Neutrophil (primary cell): ENCODE data around the gene TFAP2A.

Source experiments
- H3K27ac ChIP-seq: fragments of 200-600 bp; sonication (generic); 2 replicates; pipeline ENCODE4 v1.5.1; 2016; ENCODE audit warnings: mild to moderate bottlenecking, moderate library complexity
- H3K27me3 ChIP-seq: fragments of 200-600 bp; sonication (generic); 2 replicates; pipeline ENCODE4 v1.6.0; 2016; ENCODE audit warnings: mild to moderate bottlenecking
- H3K36me3 ChIP-seq: fragments of 200-600 bp; sonication (generic); 2 replicates; pipeline ENCODE4 v1.5.1; 2017
- H3K4me1 ChIP-seq, 2 experiments: fragments of 200-600 bp in 1 of 2; sonication (generic) in 1 of 2; 1 replicate in 1 of 2; 2 replicates in 1 of 2; pipeline versions ENCODE4 v1.5.1 to v1.6.1; 2013 to 2016; ENCODE audit warnings: low read depth in 1 of 2, low read length in 1 of 2, mild to moderate bottlenecking in 1 of 2, moderate library complexity in 1 of 2; ENCODE audit not compliant: control insufficient read depth in 1 of 2, insufficient read depth in 1 of 2
- H3K4me3 ChIP-seq, 2 experiments: fragments of 200-600 bp in 1 of 2; sonication (generic) in 1 of 2; 1 replicate in 1 of 2; 2 replicates in 1 of 2; pipeline ENCODE4 v1.5.1; 2013 to 2016; ENCODE audit warnings: low read depth in 1 of 2, low read length in 1 of 2, mild to moderate bottlenecking in 1 of 2, moderate library complexity in 1 of 2
- H3K9me3 ChIP-seq: fragments of 200-600 bp; sonication (generic); 2 replicates; pipeline ENCODE4 v1.5.1; 2016
- CTCF ChIP-seq: fragments of 200-600 bp; sonication (generic); IDR thresholded peaks from 2 replicates; pipeline ENCODE4 v1.5.1; 2016; ENCODE audit warnings: antibody characterized with exemption

Gene TFAP2A

GRCh38 chr6:10383331-10384090, 31.4 kb downstream of the TFAP2A start:
- H3K4me3 ChIP-seq, result no peak overlapping the region
- H3K27ac ChIP-seq, result no peak overlapping the region
- peaks cover 0 to 4% of the 10 kb centered on the region in 2 experiments for H3K4me1 ChIP-seq
- TF ChIP-seq CTCF, result no peak
- peaks cover 98% of the 10 kb centered on the region for H3K27me3 ChIP-seq
- H3K9me3 ChIP-seq, result no peaks in the 10 kb centered on the region
- no peaks in the 10 kb centered on the region for H3K36me3 ChIP-seq

GRCh38 chr6:10382728-10383330, 32.0 kb downstream of the TFAP2A start:
- Histone ChIP-seq H3K4me3 (no peak overlapping the region), H3K9me3 (no peaks in the 10 kb centered on the region), H3K27me3 (peaks cover 98% of the 10 kb centered on the region), H3K27ac (no peak overlapping the region), H3K4me1 (peaks cover 0 to 4% of the 10 kb centered on the region in 2 experiments), H3K36me3 (no peaks in the 10 kb centered on the region)
- TF ChIP-seq CTCF, result no peak

GRCh38 chr6:10382322-10382721, 32.6 kb downstream of the TFAP2A start:
- H3K9me3 ChIP-seq, result no peaks in the 10 kb centered on the region
- no peak overlapping the region for H3K27ac ChIP-seq
- H3K4me1 ChIP-seq, result peaks cover 0 to 4% of the 10 kb centered on the region in 2 experiments
- H3K27me3 ChIP-seq, result peaks cover 98% of the 10 kb centered on the region
- H3K4me3 ChIP-seq, result no peak overlapping the region
- no peaks in the 10 kb centered on the region for H3K36me3 ChIP-seq
- TF ChIP-seq CTCF, result no peak

- H3K4me3 ChIP-seq, result no peak overlapping the region
- no peak for TF ChIP-seq CTCF
- no peak overlapping the region for H3K27ac ChIP-seq
- H3K9me3 ChIP-seq, result no peaks in the 10 kb centered on the region
- no peaks in the 10 kb centered on the region for H3K36me3 ChIP-seq
- H3K4me1 ChIP-seq, result peaks cover 0 to 4% of the 10 kb centered on the region in 2 experiments
- peaks cover 98% of the 10 kb centered on the region for H3K27me3 ChIP-seq
Observed at GRCh38 chr6:10381830-10382208, 33.1 kb downstream of the TFAP2A start.

- H3K27me3 ChIP-seq, result peaks cover 95% of the 10 kb centered on the region
- TF ChIP-seq CTCF, result no peak
- no peak overlapping the region for H3K4me3 ChIP-seq
- no peaks in the 10 kb centered on the region for H3K9me3 ChIP-seq
- H3K36me3 ChIP-seq, result no peaks in the 10 kb centered on the region
- peaks cover 0 to 4% of the 10 kb centered on the region in 2 experiments for H3K4me1 ChIP-seq
- H3K27ac ChIP-seq, result no peak overlapping the region
Observed at GRCh38 chr6:10381133-10381829, 33.6 kb downstream of the TFAP2A start.
